Muscle layer of colon (tissue), 2 donors: ENCODE results near the gene SNAPC2.
"Not testable (repeated sequence)": the region's sequence is repeated elsewhere in the genome, so short reads cannot be mapped to it uniquely, and the experiment has no call there.

ENCODE experiments used
- H3K27ac ChIP-seq: one replicate; pipeline ENCODE4 v1.7.0; 2013; ENCODE audit warnings: low read depth, mild to moderate bottlenecking, low read length, moderate library complexity
- H3K27me3 ChIP-seq, 2 donors: one replicate each; pipeline ENCODE4 v1.7.0; 2013; ENCODE audit warnings: low read length in 2 of 2, mild to moderate bottlenecking in 2 of 2; ENCODE audit not compliant: insufficient read depth in 2 of 2, control insufficient read depth in 1 of 2
- H3K36me3 ChIP-seq: one replicate; pipeline ENCODE4 v1.7.0; 2013; ENCODE audit warnings: mild to moderate bottlenecking, low read length; ENCODE audit not compliant: insufficient read depth
- H3K4me1 ChIP-seq: one replicate; pipeline ENCODE4 v1.7.0; 2013; ENCODE audit warnings: mild to moderate bottlenecking, low read length; ENCODE audit not compliant: insufficient read depth
- H3K4me3 ChIP-seq, 2 donors: one replicate each; pipeline ENCODE4 v1.7.0; 2013; ENCODE audit warnings: low read length in 2 of 2, low read depth in 1 of 2, mild to moderate bottlenecking in 1 of 2, moderate library complexity in 1 of 2
- H3K9ac ChIP-seq: one replicate; pipeline ENCODE4 v1.7.0; 2013; ENCODE audit warnings: low read length
- H3K9me3 ChIP-seq: one replicate; pipeline ENCODE4 v1.7.0; 2013; ENCODE audit warnings: mild to moderate bottlenecking, low read length
- donor health status: abdominal sarcoma.
- donor health status: Adenocarcinoma of cecum.

SNAPC2 gene

DNA sequence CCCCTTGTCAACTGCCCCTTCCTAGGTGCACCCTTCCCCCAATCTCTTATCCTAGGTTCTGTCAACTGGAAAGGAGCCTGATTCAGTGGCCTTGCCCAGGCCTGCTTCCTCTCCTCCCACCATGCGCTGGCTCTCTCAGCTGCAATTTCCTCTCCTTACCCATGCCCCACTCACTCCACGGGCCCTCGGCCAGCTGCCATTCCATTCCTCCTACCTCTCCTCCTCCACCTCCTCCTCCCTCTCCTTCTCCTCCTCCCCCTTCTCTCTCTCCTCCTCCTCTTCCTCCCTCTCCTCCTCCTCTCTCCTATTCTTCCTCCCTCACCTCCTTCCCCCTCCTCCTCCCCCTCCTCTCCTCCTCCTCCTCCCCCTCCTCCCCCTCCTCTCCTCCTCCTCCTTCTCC lies 32.9 kb downstream of the SNAPC2 start:
- no peak overlapping the region for H3K4me3 ChIP-seq
- H3K4me1 ChIP-seq = no peaks in the 10 kb centered on the region
- H3K36me3 ChIP-seq = peaks cover 2% of the 10 kb centered on the region
- H3K9ac ChIP-seq = no peak overlapping the region
- no peaks in the 10 kb centered on the region for H3K27me3 ChIP-seq
- no peaks in the 10 kb centered on the region for H3K9me3 ChIP-seq
- no peak overlapping the region for H3K27ac ChIP-seq

- Histone ChIP-seq H3K9me3 (no peaks in the 10 kb centered on the region), H3K36me3 (peaks cover 7% of the 10 kb centered on the region), H3K9ac (no peak overlapping the region), H3K27me3 (no peaks in the 10 kb centered on the region), H3K27ac (no peak overlapping the region), H3K4me3 (no peak overlapping the region), H3K4me1 (no peaks in the 10 kb centered on the region)
These were observed 33.4 kb downstream of the SNAPC2 start for GRCh38 chr19:7953576-7953975.

GRCh38 chr19:7955696-7956095 lies 35.6 kb downstream of the SNAPC2 start:
- Histone ChIP-seq H3K9ac (no peak overlapping the region), H3K27me3 (no peaks in the 10 kb centered on the region), H3K9me3 (no peaks in the 10 kb centered on the region)

DNA sequence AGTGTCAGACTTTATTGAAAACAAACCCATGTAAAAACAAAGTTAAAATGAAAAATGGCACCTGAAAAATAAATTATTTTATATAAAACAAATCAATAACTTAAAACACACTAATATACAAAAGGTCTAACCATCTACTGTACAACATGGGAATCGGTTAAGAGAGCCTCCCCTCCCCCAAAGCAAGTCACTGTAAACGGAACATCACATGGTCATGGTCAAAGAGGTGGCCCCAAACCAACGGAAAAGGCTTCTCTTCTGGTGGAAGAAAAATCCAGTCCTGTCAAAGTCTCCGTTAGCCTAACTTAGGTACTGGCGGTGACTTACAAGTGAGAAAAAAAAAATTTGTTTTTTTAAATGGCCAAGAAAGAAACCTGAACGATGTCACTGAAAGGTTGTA lies 39.1 kb downstream of the SNAPC2 start:
- no peak overlapping the region for H3K27ac ChIP-seq
- no peaks in the 10 kb centered on the region for H3K4me1 ChIP-seq
- no peaks in the 10 kb centered on the region for H3K9me3 ChIP-seq
- no peak overlapping the region for H3K9ac ChIP-seq
- no peaks in the 10 kb centered on the region for H3K27me3 ChIP-seq
- peaks cover 33% of the 10 kb centered on the region for H3K36me3 ChIP-seq
- no peak overlapping the region for H3K4me3 ChIP-seq

More at GRCh38 chr19:7955696-7956095, 35.6 kb downstream of the SNAPC2 start:
- H3K4me1 ChIP-seq = no peaks in the 10 kb centered on the region
- peaks cover 10% of the 10 kb centered on the region for H3K36me3 ChIP-seq
- H3K27ac ChIP-seq = no peak overlapping the region
- no peak overlapping the region for H3K4me3 ChIP-seq

DNA sequence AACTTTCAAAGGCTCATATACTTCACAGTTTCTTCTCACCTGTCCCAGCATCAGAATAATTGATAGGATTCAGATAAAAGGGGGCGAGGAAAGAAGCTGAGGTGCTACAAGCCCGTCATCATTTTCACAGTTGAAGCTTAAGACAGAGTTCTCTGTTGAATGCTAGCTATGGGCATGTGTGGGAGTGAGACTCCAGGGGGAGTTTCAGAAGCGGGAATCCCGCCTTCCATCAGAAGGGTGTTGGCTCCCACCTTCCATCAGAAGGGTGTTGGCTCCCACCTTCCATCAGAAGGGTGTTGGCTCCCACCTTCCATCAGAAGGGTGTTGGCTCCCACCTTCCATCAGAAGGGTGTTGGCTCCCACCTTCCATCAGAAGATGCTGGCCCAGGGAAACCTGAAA lies 40.9 kb downstream of the SNAPC2 start:
- not testable (repeated sequence) for H3K9ac ChIP-seq, H3K27ac ChIP-seq, H3K4me1 ChIP-seq, H3K27me3 ChIP-seq, H3K9me3 ChIP-seq, H3K4me3 ChIP-seq
- H3K36me3 ChIP-seq = peaks cover 45% of the 10 kb centered on the region

GRCh38 chr19:7961920-7962626 lies 41.9 kb downstream of the SNAPC2 start:
- Histone ChIP-seq H3K9ac (no peak overlapping the region), H3K9me3 (no peaks in the 10 kb centered on the region), H3K27me3 (no peaks in the 10 kb centered on the region), H3K36me3 (peaks cover 55% of the 10 kb centered on the region), H3K4me1 (no peaks in the 10 kb centered on the region), H3K4me3 (no peak overlapping the region), H3K27ac (no peak overlapping the region)

DNA sequence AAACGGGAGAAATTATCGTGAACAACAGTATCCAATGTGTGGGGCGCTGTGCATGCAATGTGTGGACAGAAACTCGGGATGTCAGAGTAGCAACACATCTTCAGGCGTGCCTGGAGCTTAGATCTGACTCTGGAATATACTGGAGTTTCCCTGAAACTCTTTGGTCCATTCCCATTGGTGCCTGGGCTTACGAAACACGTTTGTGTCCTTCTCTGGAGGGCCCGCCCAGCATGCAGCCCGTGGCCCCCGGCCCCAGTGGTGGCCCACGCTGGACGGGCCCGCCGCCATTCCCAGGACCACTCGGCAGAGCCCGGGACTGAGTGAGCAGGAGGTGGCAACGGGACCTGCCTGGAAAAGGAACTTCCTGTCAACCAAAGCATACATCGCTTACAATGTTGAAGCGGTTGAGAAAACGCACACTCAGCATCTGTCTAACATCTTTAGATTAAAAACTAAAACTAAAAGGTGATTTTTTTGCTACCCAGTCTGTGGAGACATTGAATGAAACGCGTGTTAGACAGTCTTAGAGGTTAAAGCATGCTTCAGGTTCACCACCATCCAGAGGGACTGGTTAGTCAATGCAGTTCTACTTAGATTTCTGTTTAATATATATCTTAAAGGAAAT lies 42.6 kb downstream of the SNAPC2 start:
- peaks cover 61% of the 10 kb centered on the region for H3K36me3 ChIP-seq
- H3K9me3 ChIP-seq = no peaks in the 10 kb centered on the region
- H3K4me3 ChIP-seq = no peak overlapping the region
- no peaks in the 10 kb centered on the region for H3K4me1 ChIP-seq
- no peak overlapping the region for H3K9ac ChIP-seq
- H3K27me3 ChIP-seq = no peaks in the 10 kb centered on the region
- no peak overlapping the region for H3K27ac ChIP-seq

DNA sequence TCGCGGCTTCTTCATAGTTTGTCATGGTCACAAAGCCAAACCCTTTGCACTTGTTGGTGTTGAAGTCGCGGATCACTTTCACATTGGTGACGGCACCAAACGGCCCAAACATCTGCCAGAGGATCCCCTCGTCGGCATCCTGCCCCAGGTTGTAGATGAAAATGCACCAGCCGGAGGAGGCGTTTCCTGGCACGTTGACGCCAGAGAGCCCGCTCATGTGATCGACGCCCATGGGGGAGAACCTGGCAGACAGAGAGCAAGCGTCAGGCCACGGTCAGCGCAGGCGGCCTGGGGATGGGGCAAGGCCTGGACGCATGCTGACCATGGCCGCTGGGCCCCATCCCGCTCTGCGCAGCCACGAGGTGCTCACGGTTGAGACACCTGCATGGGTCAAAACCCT lies 43.4 kb downstream of the SNAPC2 start:
- H3K4me1 ChIP-seq = no peaks in the 10 kb centered on the region
- H3K36me3 ChIP-seq = peaks cover 62% of the 10 kb centered on the region
- H3K4me3 ChIP-seq = no peak overlapping the region
- no peaks in the 10 kb centered on the region for H3K9me3 ChIP-seq
- no peaks in the 10 kb centered on the region for H3K27me3 ChIP-seq
- H3K27ac ChIP-seq = no peak overlapping the region
- H3K9ac ChIP-seq = no peak overlapping the region

GRCh38 chr19:7965259-7965841 lies 45.2 kb downstream of the SNAPC2 start:
- Histone ChIP-seq H3K4me3 (no peak overlapping the region), H3K36me3 (peaks cover 71% of the 10 kb centered on the region), H3K27ac (no peak overlapping the region), H3K27me3 (no peaks in the 10 kb centered on the region), H3K9ac (no peak overlapping the region), H3K9me3 (no peaks in the 10 kb centered on the region), H3K4me1 (no peaks in the 10 kb centered on the region)

DNA sequence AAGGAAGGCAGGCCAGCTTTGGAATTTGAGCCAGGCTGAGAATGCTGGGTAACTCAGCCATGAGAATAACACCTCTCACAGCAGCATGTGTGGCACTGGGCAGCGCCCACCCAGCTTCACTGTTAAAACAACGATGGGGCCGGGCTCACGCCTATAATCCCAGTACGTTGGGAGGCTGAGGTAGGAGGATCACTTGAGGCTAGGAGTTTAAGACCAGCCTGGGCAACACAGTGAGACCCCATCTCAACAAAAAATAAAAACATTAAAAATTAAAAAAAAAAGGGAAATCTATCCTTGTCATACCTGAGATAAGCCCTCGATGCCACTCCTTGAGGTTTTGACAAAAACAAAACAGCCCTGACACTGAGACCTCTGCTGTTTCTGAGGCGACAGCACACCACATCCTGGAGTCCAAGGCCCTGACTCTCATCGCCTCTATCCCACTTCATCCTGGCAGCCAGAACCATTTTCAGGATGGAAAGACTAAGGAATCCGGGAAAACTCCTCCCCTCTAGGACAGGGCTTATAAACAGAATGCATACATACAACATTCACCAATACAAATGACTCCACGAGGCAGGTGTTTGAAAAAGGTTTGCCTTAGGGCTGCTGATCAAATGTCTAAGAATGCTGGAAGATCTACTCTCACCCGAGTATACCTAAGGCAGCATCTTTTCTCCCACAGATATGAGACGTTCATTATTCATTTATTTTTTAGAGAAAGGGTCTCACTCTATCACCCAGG lies 46.0 kb downstream of the SNAPC2 start:
- Histone ChIP-seq H3K9ac (no peak overlapping the region), H3K36me3 (peaks cover 65% of the 10 kb centered on the region), H3K4me3 (no peak overlapping the region), H3K9me3 (no peaks in the 10 kb centered on the region), H3K27ac (no peak overlapping the region), H3K4me1 (no peaks in the 10 kb centered on the region), H3K27me3 (no peaks in the 10 kb centered on the region)

GRCh38 chr19:7968008-7968795 lies 48.1 kb downstream of the SNAPC2 start:
- Histone ChIP-seq H3K4me1 (no peaks in the 10 kb centered on the region), H3K27ac (no peak overlapping the region), H3K4me3 (no peak overlapping the region), H3K36me3 (peaks cover 67% of the 10 kb centered on the region), H3K9me3 (no peaks in the 10 kb centered on the region), H3K27me3 (no peaks in the 10 kb centered on the region), H3K9ac (no peak overlapping the region)
